Measurements from ENCODE around the gene GPC5.

- TF ChIP-seq EZH2phosphoT487 (IDR thresholded peaks at IDR 0.05; ENCODE audit: insufficient read depth, low read depth) (no peak), EZH2 (IDR thresholded peaks at IDR 0.05; ENCODE audit: insufficient read depth, poor library complexity, severe bottlenecking) (no peak)
Observed at GRCh38 chr13:91644806-91645205, 246.4 kb downstream of the GPC5 start.

Data from GM23248 (cell line).